Lower lobe of right lung (tissue), 2 donors: Measurements from ENCODE around the gene KLF7. TPM values are rescaled to one million over a fixed set of nuclear protein-coding genes. Genes with fewer than 3 reads are reported as not detected.

Experiments
- ATAC-seq, 2 donors: fragments of 200-7000 bp; cut with Tn5 transposase; one replicate each; pipeline ENCODE4 v1.9.1; 2020 to 2022; ENCODE audit warnings: mild to moderate bottlenecking in 2 of 2, moderate library complexity in 2 of 2
- DNase-seq: peaks from one replicate; pipeline ENCODE4 v3.0.0-alpha.2; 2020
- H3K27ac ChIP-seq: fragments of 200-600 bp; one replicate; pipeline ENCODE4 v1.8.0; 2022
- H3K27me3 ChIP-seq: fragments of 200-600 bp; one replicate; pipeline ENCODE4 v1.8.0; 2022; ENCODE audit warnings: low read depth
- H3K36me3 ChIP-seq: fragments of 200-600 bp; one replicate; pipeline ENCODE4 v1.8.0; 2022; ENCODE audit warnings: mild to moderate bottlenecking
- H3K4me1 ChIP-seq: fragments of 200-600 bp; one replicate; pipeline ENCODE4 v1.8.0; 2022
- H3K4me3 ChIP-seq: fragments of 200-600 bp; one replicate; pipeline ENCODE4 v1.8.0; 2022; ENCODE audit warnings: mild to moderate bottlenecking
- H3K9me3 ChIP-seq: fragments of 200-600 bp; one replicate; pipeline ENCODE4 v1.8.0; 2022
- CTCF ChIP-seq: fragments of 200-600 bp; IDR thresholded peaks from one replicate; pipeline ENCODE4 v1.8.0; 2022; ENCODE audit warnings: antibody characterized with exemption, mild to moderate bottlenecking
- intact Hi-C: fragments of 100-400 bp; cut with DNase I; formaldehyde crosslinking; loops from one replicate; pipeline ENCODE4 v1.11.0; 2022
- total RNA-seq: library from RNA; stranded (reverse); fragmentation: NEBNext Ultra II Directional; extraction: Animal tissue kit (Norgen Biotek cat#: 25700); gene quantifications from one replicate; pipeline ENCODE4 v1.2.1, GENCODE V29; 2021
- donor health status: DM: no; HTN: yes; CAD: no; lungs with severe emphysema.

KLF7 gene
- total RNA-seq, 1 donor from 2014 or later, result 66.5 TPM

- ATAC-seq, result no peak
- Histone ChIP-seq H3K36me3 (no peaks in the 10 kb centered on the region), H3K4me3 (no peak overlapping the region), H3K4me1 (peaks cover 95% of the 10 kb centered on the region), H3K27me3 (no peaks in the 10 kb centered on the region), H3K27ac (peak overlapping the region; percentile 28), H3K9me3 (no peaks in the 10 kb centered on the region)
- intact Hi-C loops, result no loop called here
- no peak for TF ChIP-seq CTCF
- no peak for DNase-seq
These were observed 8.0 kb downstream of the KLF7 start for GRCh38 chr2:207157731-207158130.

- Histone ChIP-seq H3K27me3 (no peaks in the 10 kb centered on the region), H3K9me3 (no peaks in the 10 kb centered on the region), H3K27ac (peak overlapping the region; percentile 28), H3K36me3 (no peaks in the 10 kb centered on the region), H3K4me3 (no peak overlapping the region), H3K4me1 (peaks cover 95% of the 10 kb centered on the region)
- DNase-seq (no peak), ATAC-seq (no peak)
- TF ChIP-seq CTCF, result no peak
- intact Hi-C loops, result no loop called here
These were observed 8.6 kb downstream of the KLF7 start for GRCh38 chr2:207157162-207157481.

GRCh38 chr2:207156451-207157161, 9.1 kb downstream of the KLF7 start:
- no peak overlapping the region for H3K27ac ChIP-seq
- H3K9me3 ChIP-seq, result no peaks in the 10 kb centered on the region
- TF ChIP-seq CTCF, result no peak
- no peak for DNase-seq
- no peak for ATAC-seq
- H3K4me1 ChIP-seq, result peaks cover 95% of the 10 kb centered on the region
- intact Hi-C loops, result no loop called here
- no peaks in the 10 kb centered on the region for H3K27me3 ChIP-seq
- no peaks in the 10 kb centered on the region for H3K36me3 ChIP-seq
- no peak overlapping the region for H3K4me3 ChIP-seq

- ATAC-seq (no peak), DNase-seq (no peak)
- intact Hi-C loops, result no loop called here
- Histone ChIP-seq H3K27ac (peak overlapping the region; percentile 39), H3K9me3 (no peaks in the 10 kb centered on the region), H3K36me3 (no peaks in the 10 kb centered on the region), H3K4me3 (no peak overlapping the region), H3K4me1 (peaks cover 95% of the 10 kb centered on the region), H3K27me3 (no peaks in the 10 kb centered on the region)
- TF ChIP-seq CTCF, result no peak
These were observed 10.0 kb downstream of the KLF7 start for GRCh38 chr2:207155516-207156444.

- DNase-seq, result no peak
- no peaks in the 10 kb centered on the region for H3K9me3 ChIP-seq
- no peak overlapping the region for H3K4me3 ChIP-seq
- no peaks in the 10 kb centered on the region for H3K36me3 ChIP-seq
- intact Hi-C loops, result no loop called here
- H3K27me3 ChIP-seq, result no peaks in the 10 kb centered on the region
- H3K27ac ChIP-seq, result peak overlapping the region; percentile 59
- no peak for TF ChIP-seq CTCF
- peaks cover 98% of the 10 kb centered on the region for H3K4me1 ChIP-seq
- ATAC-seq, result no peak
These were observed 10.9 kb downstream of the KLF7 start for GRCh38 chr2:207154556-207155510.
